Loucy (cell line): Measurements from ENCODE around the gene NRXN3.

Experiments used
- H2AFZ ChIP-seq: fragments of 200-600 bp; sonication (generic); 2 replicates; pipeline ENCODE4 v1.6.0; 2016; ENCODE audit warnings: antibody characterized with exemption, mild to moderate bottlenecking, low read length, moderate library complexity
- H3F3A ChIP-seq: fragments of 200-600 bp; 2 replicates; pipeline ENCODE4 v1.6.0; 2016; ENCODE audit warnings: antibody characterized with exemption, low read depth, mild to moderate bottlenecking
- H3K27me3 ChIP-seq: fragments of 200-600 bp; sonication (generic); 2 replicates; pipeline ENCODE4 v1.6.1; 2014; ENCODE audit warnings: low read length, mild to moderate bottlenecking; ENCODE audit not compliant: insufficient read depth, poor library complexity, severe bottlenecking
- H3K36me3 ChIP-seq: fragments of 200-600 bp; sonication (generic); 2 replicates; pipeline ENCODE4 v1.6.1; 2016; ENCODE audit warnings: low read length; ENCODE audit not compliant: insufficient read depth
- H3K4me1 ChIP-seq: fragments of 200-600 bp; sonication (generic); 2 replicates; pipeline ENCODE4 v1.5.1; 2014; ENCODE audit warnings: low read length, mild to moderate bottlenecking; ENCODE audit not compliant: insufficient read depth, poor library complexity, severe bottlenecking
- H3K4me2 ChIP-seq: fragments of 200-600 bp; sonication (generic); 2 replicates; pipeline ENCODE4 v1.6.0; 2014; ENCODE audit warnings: antibody characterized with exemption, low read length, low read depth, mild to moderate bottlenecking; ENCODE audit not compliant: poor library complexity, severe bottlenecking
- H3K4me3 ChIP-seq: fragments of 200-600 bp; sonication (generic); 2 replicates; pipeline ENCODE4 v1.5.1; 2014; ENCODE audit warnings: low read length, mild to moderate bottlenecking, mixed read lengths; ENCODE audit not compliant: poor library complexity, severe bottlenecking
- H3K79me2 ChIP-seq: fragments of 200-600 bp; sonication (generic); 2 replicates; pipeline ENCODE4 v1.6.1; 2014; ENCODE audit warnings: low read length; ENCODE audit not compliant: insufficient read depth
- H3K9ac ChIP-seq: fragments of 200-600 bp; sonication (generic); 2 replicates; pipeline ENCODE4 v1.6.0; 2014; ENCODE audit warnings: mild to moderate bottlenecking, low read depth, low read length, moderate library complexity; ENCODE audit not compliant: poor library complexity, severe bottlenecking
- H3K9me2 ChIP-seq: fragments of 200-600 bp; sonication (generic); replicated peaks from 2 replicates; pipeline ENCODE4 v1.6.1; 2016; ENCODE audit warnings: low read depth, low read length, mixed read lengths
- H3K9me3 ChIP-seq: fragments of 200-600 bp; sonication (generic); 2 replicates; pipeline ENCODE4 v1.6.1; 2014; ENCODE audit warnings: mild to moderate bottlenecking, antibody characterized with exemption, low read length, low read depth; ENCODE audit not compliant: insufficient read depth
- H4K20me1 ChIP-seq: fragments of 200-600 bp; sonication (generic); 2 replicates; pipeline ENCODE4 v1.6.0; 2014; ENCODE audit warnings: antibody characterized with exemption, low read length, mild to moderate bottlenecking; ENCODE audit not compliant: insufficient read depth, poor library complexity, severe bottlenecking
- CTCF ChIP-seq: fragments of 200-600 bp; sonication (generic); conservative IDR thresholded peaks from 2 replicates; pipeline ENCODE4 v1.5.1; 2014; ENCODE audit warnings: mild to moderate bottlenecking, antibody characterized with exemption, low read length
- EZH2phosphoT487 ChIP-seq: fragments of 200-600 bp; IDR thresholded peaks from 2 replicates; pipeline ENCODE4 v1.6.1; 2018; ENCODE audit warnings: antibody characterized with exemption, mild to moderate bottlenecking, moderate library complexity, borderline replicate concordance

Gene NRXN3

GRCh38 chr14:79246173-79246572 lies 1076.0 kb downstream of the NRXN3 start:
- Histone ChIP-seq H4K20me1 (no peaks in the 10 kb centered on the region), H3K79me2 (no peaks in the 10 kb centered on the region), H3K9me3 (no peaks in the 10 kb centered on the region), H2AFZ (no peak overlapping the region), H3F3A (no peaks in the 10 kb centered on the region), H3K9me2 (no peaks in the 10 kb centered on the region), H3K4me1 (no peaks in the 10 kb centered on the region), H3K4me3 (no peak overlapping the region), H3K27me3 (no peaks in the 10 kb centered on the region), H3K9ac (no peak overlapping the region), H3K4me2 (no peak overlapping the region), H3K36me3 (no peaks in the 10 kb centered on the region)
- TF ChIP-seq CTCF (no peak), EZH2phosphoT487 (no peak)

- H3K4me2 ChIP-seq, result no peak overlapping the region
- H4K20me1 ChIP-seq, result no peaks in the 10 kb centered on the region
- no peak overlapping the region for H2AFZ ChIP-seq
- no peak overlapping the region for H3K9ac ChIP-seq
- no peaks in the 10 kb centered on the region for H3K9me3 ChIP-seq
- H3K79me2 ChIP-seq, result no peaks in the 10 kb centered on the region
- H3K9me2 ChIP-seq, result no peaks in the 10 kb centered on the region
- H3K4me1 ChIP-seq, result no peaks in the 10 kb centered on the region
- H3F3A ChIP-seq, result no peaks in the 10 kb centered on the region
- TF ChIP-seq CTCF, result no peak
- no peak for TF ChIP-seq EZH2phosphoT487
- H3K4me3 ChIP-seq, result no peak overlapping the region
- H3K27me3 ChIP-seq, result no peaks in the 10 kb centered on the region
- no peaks in the 10 kb centered on the region for H3K36me3 ChIP-seq
Measured at GRCh38 chr14:79248126-79248525, 1078.0 kb downstream of the NRXN3 start.

GRCh38 chr14:79248771-79249170 lies 1078.6 kb downstream of the NRXN3 start:
- H3K9me3 ChIP-seq, result no peaks in the 10 kb centered on the region
- TF ChIP-seq CTCF, result no peak
- no peak for TF ChIP-seq EZH2phosphoT487
- H3K4me1 ChIP-seq, result no peaks in the 10 kb centered on the region
- no peak overlapping the region for H3K9ac ChIP-seq
- no peak overlapping the region for H3K4me2 ChIP-seq
- H3K9me2 ChIP-seq, result no peaks in the 10 kb centered on the region
- no peaks in the 10 kb centered on the region for H3K27me3 ChIP-seq
- H3F3A ChIP-seq, result no peaks in the 10 kb centered on the region
- H3K36me3 ChIP-seq, result no peaks in the 10 kb centered on the region
- no peaks in the 10 kb centered on the region for H4K20me1 ChIP-seq
- no peak overlapping the region for H2AFZ ChIP-seq
- no peak overlapping the region for H3K4me3 ChIP-seq
- no peaks in the 10 kb centered on the region for H3K79me2 ChIP-seq
